ENCODE measurements around the gene CACNG4. TPM values are rescaled to one million over a fixed set of nuclear protein-coding genes. Genes with fewer than 3 reads are reported as not detected.

The CACNG4 gene
- polyA plus RNA-seq, 1 donor from 2014 or later: 32.9 TPM

GRCh38 chr17:66950886-66951604 is 13.5 kb upstream of the CACNG4 start:
- Histone ChIP-seq H4K20me1 (ENCODE audit: insufficient read depth) (no peaks in the 10 kb centered on the region), H3K4me2 (ENCODE audit: low read length) (no peak overlapping the region), H3F3A (ENCODE audit: insufficient read depth, low read length, poor library complexity, severe bottlenecking) (no peaks in the 10 kb centered on the region), H3K9me3 (ENCODE audit: low read length) (no peaks in the 10 kb centered on the region), H3K4me3 (ENCODE audit: low read length) (no peak overlapping the region), H3K27ac (ENCODE audit: low read length) (no peak overlapping the region), H3K9me2 (ENCODE audit: insufficient read depth, low read length) (no peaks in the 10 kb centered on the region), H3K9ac (ENCODE audit: low read length) (no peak overlapping the region), H2AFZ (ENCODE audit: low read depth, low read length) (no peak overlapping the region), H3K79me2 (replicated peaks; ENCODE audit: insufficient read depth, low read length) (no peaks in the 10 kb centered on the region), H3K27me3 (ENCODE audit: insufficient read depth, low read depth, low read length) (no peaks in the 10 kb centered on the region), H3K36me3 (ENCODE audit: insufficient read depth, low read length) (no peaks in the 10 kb centered on the region)
- TF ChIP-seq POLR2AphosphoS5 (IDR thresholded peaks at IDR 0.05) (no peak), EZH2 (IDR thresholded peaks at IDR 0.05; ENCODE audit: borderline replicate concordance, insufficient read depth, low read length, poor library complexity, severe bottlenecking) (no peak), REST (IDR thresholded peaks at IDR 0.05; ENCODE audit: borderline replicate concordance) (no peak), CTCF (IDR thresholded peaks at IDR 0.05; ENCODE audit: poor library complexity, severe bottlenecking) (no peak), RAD21 (conservative IDR thresholded peaks at IDR 0.05) (no peak), TAF1 (IDR thresholded peaks at IDR 0.05; ENCODE audit: low read depth) (no peak), SMC3 (conservative IDR thresholded peaks at IDR 0.05; ENCODE audit: poor library complexity) (no peak), EP300 (conservative IDR thresholded peaks at IDR 0.05; ENCODE audit: poor library complexity, severe bottlenecking) (no peak), MXI1 (conservative IDR thresholded peaks at IDR 0.05; ENCODE audit: poor library complexity, severe bottlenecking) (no peak)

GRCh38 chr17:66951605-66951953 is 12.9 kb upstream of the CACNG4 start:
- Histone ChIP-seq H2AFZ (ENCODE audit: low read depth, low read length) (no peak overlapping the region), H3K36me3 (ENCODE audit: insufficient read depth, low read length) (no peaks in the 10 kb centered on the region), H3K9me2 (ENCODE audit: insufficient read depth, low read length) (no peaks in the 10 kb centered on the region), H3K79me2 (replicated peaks; ENCODE audit: insufficient read depth, low read length) (no peaks in the 10 kb centered on the region), H3K27me3 (ENCODE audit: insufficient read depth, low read depth, low read length) (no peaks in the 10 kb centered on the region), H3K4me3 (ENCODE audit: low read length) (no peak overlapping the region), H4K20me1 (ENCODE audit: insufficient read depth) (no peaks in the 10 kb centered on the region), H3K9me3 (ENCODE audit: low read length) (no peaks in the 10 kb centered on the region), H3K4me2 (ENCODE audit: low read length) (no peak overlapping the region), H3K27ac (ENCODE audit: low read length) (no peak overlapping the region), H3F3A (ENCODE audit: insufficient read depth, low read length, poor library complexity, severe bottlenecking) (no peaks in the 10 kb centered on the region), H3K9ac (ENCODE audit: low read length) (no peak overlapping the region)
- TF ChIP-seq EP300 (conservative IDR thresholded peaks at IDR 0.05; ENCODE audit: poor library complexity, severe bottlenecking): no peak
- TF ChIP-seq MXI1 (conservative IDR thresholded peaks at IDR 0.05; ENCODE audit: poor library complexity, severe bottlenecking): no peak
- TF ChIP-seq TAF1 (IDR thresholded peaks at IDR 0.05; ENCODE audit: low read depth): no peak
- TF ChIP-seq REST (IDR thresholded peaks at IDR 0.05; ENCODE audit: borderline replicate concordance): no peak
- no peak for TF ChIP-seq SMC3 (conservative IDR thresholded peaks at IDR 0.05; ENCODE audit: poor library complexity)
- TF ChIP-seq EZH2 (IDR thresholded peaks at IDR 0.05; ENCODE audit: borderline replicate concordance, insufficient read depth, low read length, poor library complexity, severe bottlenecking): no peak
- no peak for TF ChIP-seq POLR2AphosphoS5 (IDR thresholded peaks at IDR 0.05)
- no peak for TF ChIP-seq RAD21 (conservative IDR thresholded peaks at IDR 0.05)
- no peak for TF ChIP-seq CTCF (IDR thresholded peaks at IDR 0.05; ENCODE audit: poor library complexity, severe bottlenecking)

Data from neural cell (in vitro differentiated cells).